PC-9 (cell line): ENCODE results near the gene VAT1L.

Source experiments
- EZH2 ChIP-seq: fragments of 200-600 bp; sonication (generic); IDR thresholded peaks from 2 replicates; pipeline ENCODE4 v1.8.0; 2017; ENCODE audit warnings: antibody characterized with exemption, low read depth
- TF ChIP-seq, protein P1 (sequence below): fragments of 200-600 bp; sonication (generic); conservative IDR thresholded peaks from 2 replicates; pipeline ENCODE4 v1.6.1; 2017; ENCODE audit warnings: mixed run types, antibody characterized with exemption, mild to moderate bottlenecking, moderate library complexity

DNA sequence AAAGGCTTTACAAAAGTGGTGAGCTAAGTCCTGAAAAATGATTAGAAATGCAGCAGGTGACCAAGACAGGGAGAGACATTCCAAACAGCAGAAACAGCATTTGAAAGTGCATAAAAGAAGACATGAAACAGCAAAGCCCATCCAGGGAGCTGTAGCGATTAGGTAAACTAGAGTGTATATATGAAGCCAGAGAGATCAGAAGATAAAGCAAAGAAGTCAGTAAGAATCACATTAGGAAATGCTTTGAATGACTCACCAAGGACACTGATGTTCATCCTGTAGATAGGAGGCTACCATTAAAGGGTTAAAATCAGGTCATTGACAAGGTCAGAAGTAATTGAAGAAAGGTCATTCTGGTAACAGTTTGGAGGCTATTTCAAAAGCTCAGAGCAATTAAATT is 27.6 kb upstream of the VAT1L start:
- TF ChIP-seq, protein P1, sequence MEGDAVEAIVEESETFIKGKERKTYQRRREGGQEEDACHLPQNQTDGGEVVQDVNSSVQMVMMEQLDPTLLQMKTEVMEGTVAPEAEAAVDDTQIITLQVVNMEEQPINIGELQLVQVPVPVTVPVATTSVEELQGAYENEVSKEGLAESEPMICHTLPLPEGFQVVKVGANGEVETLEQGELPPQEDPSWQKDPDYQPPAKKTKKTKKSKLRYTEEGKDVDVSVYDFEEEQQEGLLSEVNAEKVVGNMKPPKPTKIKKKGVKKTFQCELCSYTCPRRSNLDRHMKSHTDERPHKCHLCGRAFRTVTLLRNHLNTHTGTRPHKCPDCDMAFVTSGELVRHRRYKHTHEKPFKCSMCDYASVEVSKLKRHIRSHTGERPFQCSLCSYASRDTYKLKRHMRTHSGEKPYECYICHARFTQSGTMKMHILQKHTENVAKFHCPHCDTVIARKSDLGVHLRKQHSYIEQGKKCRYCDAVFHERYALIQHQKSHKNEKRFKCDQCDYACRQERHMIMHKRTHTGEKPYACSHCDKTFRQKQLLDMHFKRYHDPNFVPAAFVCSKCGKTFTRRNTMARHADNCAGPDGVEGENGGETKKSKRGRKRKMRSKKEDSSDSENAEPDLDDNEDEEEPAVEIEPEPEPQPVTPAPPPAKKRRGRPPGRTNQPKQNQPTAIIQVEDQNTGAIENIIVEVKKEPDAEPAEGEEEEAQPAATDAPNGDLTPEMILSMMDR: no peak
- no peak for TF ChIP-seq EZH2
